B cell (primary cell): ENCODE results near the gene SULT2B1.

ENCODE experiments used
- EZH2 ChIP-seq: IDR thresholded peaks from 2 replicates; pipeline ENCODE4 v1.6.1; 2012; ENCODE audit warnings: borderline replicate concordance, low read depth, mild to moderate bottlenecking, moderate library complexity, low read length; ENCODE audit not compliant: insufficient read depth, poor library complexity, severe bottlenecking
- TF ChIP-seq, protein P1 (sequence below): fragments of 200-600 bp; IDR thresholded peaks from one replicate; pipeline ENCODE4 v1.8.0; 2022; ENCODE audit warnings: antibody characterized with exemption, mild to moderate bottlenecking

DNA sequence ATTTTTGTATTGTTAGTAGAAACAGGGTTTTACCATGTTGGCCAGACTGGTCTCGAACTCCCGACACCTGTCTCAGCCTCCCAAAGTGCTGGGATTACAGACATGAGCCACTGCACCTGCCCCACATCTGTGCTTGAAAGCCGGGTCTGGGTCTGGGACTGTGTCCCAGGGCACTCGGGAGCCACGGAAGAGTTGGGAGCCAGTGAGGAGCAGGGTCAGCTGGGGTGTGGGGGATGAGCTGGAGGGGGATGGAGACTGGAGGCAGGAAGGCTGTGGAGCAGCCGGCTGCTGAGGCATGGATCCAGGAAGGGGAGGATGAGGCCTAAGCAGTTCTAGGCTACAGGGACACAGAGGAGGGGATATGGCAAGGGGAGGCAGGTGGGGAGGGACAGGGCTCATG is 43.9 kb downstream of the SULT2B1 start:
- TF ChIP-seq EZH2, result no peak
- TF ChIP-seq, protein P1, sequence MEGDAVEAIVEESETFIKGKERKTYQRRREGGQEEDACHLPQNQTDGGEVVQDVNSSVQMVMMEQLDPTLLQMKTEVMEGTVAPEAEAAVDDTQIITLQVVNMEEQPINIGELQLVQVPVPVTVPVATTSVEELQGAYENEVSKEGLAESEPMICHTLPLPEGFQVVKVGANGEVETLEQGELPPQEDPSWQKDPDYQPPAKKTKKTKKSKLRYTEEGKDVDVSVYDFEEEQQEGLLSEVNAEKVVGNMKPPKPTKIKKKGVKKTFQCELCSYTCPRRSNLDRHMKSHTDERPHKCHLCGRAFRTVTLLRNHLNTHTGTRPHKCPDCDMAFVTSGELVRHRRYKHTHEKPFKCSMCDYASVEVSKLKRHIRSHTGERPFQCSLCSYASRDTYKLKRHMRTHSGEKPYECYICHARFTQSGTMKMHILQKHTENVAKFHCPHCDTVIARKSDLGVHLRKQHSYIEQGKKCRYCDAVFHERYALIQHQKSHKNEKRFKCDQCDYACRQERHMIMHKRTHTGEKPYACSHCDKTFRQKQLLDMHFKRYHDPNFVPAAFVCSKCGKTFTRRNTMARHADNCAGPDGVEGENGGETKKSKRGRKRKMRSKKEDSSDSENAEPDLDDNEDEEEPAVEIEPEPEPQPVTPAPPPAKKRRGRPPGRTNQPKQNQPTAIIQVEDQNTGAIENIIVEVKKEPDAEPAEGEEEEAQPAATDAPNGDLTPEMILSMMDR, result no peak
